Activated CD4-positive, alpha-beta T cell treated with anti-CD3 and anti-CD28 coated beads for 36 hours (primary cell): ENCODE data around the gene TICRR. TPM values are rescaled to one million over a fixed set of nuclear protein-coding genes. Genes with fewer than 3 reads are reported as not detected.
A peak's percentile ranks its signal among the peaks of the same experiment; 100 is the strongest.
"Not testable (repeated sequence)": the region's sequence is repeated elsewhere in the genome, so short reads cannot be mapped to it uniquely, and the experiment has no call there.

Experiments used
- ATAC-seq: fragments of 200-7000 bp; cut with Tn5 transposase; one replicate; pipeline ENCODE4 v1.10.0; 2021; ENCODE audit warnings: mild to moderate bottlenecking, moderate library complexity
- CTCF ChIA-PET: fragments of 350-600 bp; sonication (Branson Sonifier 250); formaldehyde crosslinking; loops from one replicate; lab custom pipeline; 2021; ENCODE audit warnings: antibody characterized with exemption; lab: Charles Lee
- POLR2A ChIA-PET: fragments of 350-600 bp; sonication (Branson Sonifier 250); formaldehyde crosslinking; loops from one replicate; lab custom pipeline; 2021; ENCODE audit warnings: antibody characterized with exemption, inconsistent platforms; lab: Charles Lee
- DNase-seq: peaks from one replicate; pipeline ENCODE4 v3.0.0-alpha.2; 2020
- H3K27ac Mint-ChIP-seq: one replicate; pipeline ENCODE4 v1.8.0; 2021; ENCODE audit warnings: mixed read lengths
- H3K27me3 Mint-ChIP-seq: one replicate; pipeline ENCODE4 v1.8.0; 2021; ENCODE audit warnings: mixed read lengths
- H3K36me3 Mint-ChIP-seq: one replicate; pipeline ENCODE4 v1.8.0; 2021; ENCODE audit warnings: low read depth, mixed read lengths
- H3K4me1 Mint-ChIP-seq: one replicate; pipeline ENCODE4 v1.8.0; 2021; ENCODE audit warnings: mixed read lengths
- H3K4me3 Mint-ChIP-seq: one replicate; pipeline ENCODE4 v1.8.0; 2021; ENCODE audit warnings: mild to moderate bottlenecking, moderate library complexity, mixed read lengths
- H3K9me3 Mint-ChIP-seq: one replicate; pipeline ENCODE4 v1.8.0; 2021; ENCODE audit warnings: low read depth, mixed read lengths
- intact Hi-C, 2 experiments: fragments of 100-400 bp; cut with DNase I in 1 of 2; cut with micrococcal nuclease in 1 of 2; formaldehyde crosslinking; loops; one replicate each; pipeline versions ENCODE4 v1.14.2 to v1.15.1; 2022 to 2024; cut with DNase I, micrococcal nuclease
- total RNA-seq, 2 experiments: library from RNA; stranded (reverse); gene quantifications; one replicate each; pipeline ENCODE4 v1.2.3, GENCODE V29; 2021

TICRR gene
- total RNA-seq, 2 experiments from 2014 or later: 25.7 to 28.9 TPM

DNA sequence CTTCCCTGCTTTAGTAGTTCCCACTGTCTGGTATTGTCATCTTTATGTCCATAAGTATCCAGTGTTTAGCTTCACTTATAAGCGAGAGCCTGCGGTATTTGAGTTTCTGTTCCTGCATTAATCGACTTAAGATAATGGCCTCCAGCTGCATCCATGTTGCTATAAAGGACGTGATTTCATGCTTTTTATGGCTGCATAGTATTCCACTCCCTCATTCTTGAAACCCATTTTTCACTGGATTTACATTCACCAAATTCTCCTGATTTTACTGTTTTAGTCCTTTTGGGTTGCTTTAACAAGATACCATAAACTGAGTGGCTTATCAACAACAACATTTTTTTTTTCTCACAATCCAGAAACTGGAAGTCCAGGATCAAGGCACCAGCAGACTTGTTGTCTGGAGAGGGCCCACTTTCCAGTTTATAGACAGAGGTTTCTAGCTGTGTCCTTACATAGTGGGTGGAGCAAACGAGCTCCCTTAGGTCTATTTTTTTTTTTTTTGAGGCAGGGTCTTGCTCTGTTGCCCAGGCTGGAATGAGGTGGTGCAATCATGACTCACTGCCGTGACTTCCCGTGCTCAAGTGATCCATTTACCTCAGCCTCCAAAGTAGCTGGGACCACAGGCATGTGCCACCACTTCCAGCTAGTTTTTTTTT, 6.1 kb upstream of the TICRR start:
- Mint-ChIP-seq H3K9me3 (no peaks in the 10 kb centered on the region), H3K27ac (no peak overlapping the region), H3K4me1 (no peaks in the 10 kb centered on the region), H3K4me3 (no peak overlapping the region), H3K27me3 (peaks cover 20% of the 10 kb centered on the region), H3K36me3 (no peaks in the 10 kb centered on the region)
- ATAC-seq (no peak), DNase-seq (no peak)
- intact Hi-C loops: no loop called here
- ChIA-PET POLR2A (interaction anchor here (0.7 kb wide), 1 partner anchor 86 kb away, joined by 3 read pairs; no protein-coding TSS in a partner anchor), CTCF (interaction anchor here (0.6 to 1.4 kb wide), 2 partner anchors 179 to 210 kb away, joined by 4 to 5 read pairs; no protein-coding TSS in a partner anchor)

DNA sequence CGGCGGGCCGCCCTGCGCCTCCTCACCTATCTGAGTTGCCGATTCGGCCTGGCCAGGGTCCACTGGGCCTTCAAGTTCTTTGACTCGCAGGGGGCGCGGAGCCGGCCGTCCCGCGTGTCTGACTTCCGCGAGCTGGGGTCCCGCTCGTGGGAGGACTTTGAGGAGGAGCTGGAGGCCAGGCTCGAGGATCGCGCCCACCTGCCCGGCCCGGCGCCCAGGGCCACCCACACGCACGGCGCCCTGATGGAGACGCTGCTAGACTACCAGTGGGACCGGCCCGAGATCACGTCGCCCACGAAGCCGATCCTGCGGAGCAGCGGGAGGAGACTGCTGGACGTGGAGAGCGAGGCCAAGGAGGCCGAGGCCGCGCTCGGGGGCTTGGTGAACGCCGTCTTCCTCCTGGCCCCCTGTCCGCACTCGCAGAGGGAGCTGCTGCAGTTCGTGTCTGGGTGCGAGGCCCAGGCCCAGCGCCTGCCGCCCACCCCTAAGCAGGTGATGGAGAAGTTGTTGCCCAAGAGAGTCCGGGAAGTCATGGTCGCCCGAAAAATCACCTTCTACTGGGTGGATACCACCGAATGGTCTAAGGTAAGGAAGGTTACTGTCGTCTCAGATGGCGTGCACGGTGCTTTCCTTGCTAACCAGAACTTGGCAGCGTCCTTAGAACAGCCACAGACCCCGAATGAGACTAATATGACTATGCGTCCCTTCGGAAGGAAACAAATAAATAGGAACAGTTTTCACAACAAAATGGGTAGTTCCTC, 567 bp downstream of the TICRR start:
- POLR2A ChIA-PET: interaction anchor here (1.1 kb wide), 1 partner anchor 25 kb away, joined by 3 read pairs; no protein-coding TSS in a partner anchor
- peaks cover 5% of the 10 kb centered on the region for H3K27me3 Mint-ChIP-seq
- peak overlapping the region; percentile 53 for H3K27ac Mint-ChIP-seq
- peak; percentile 52 for DNase-seq
- H3K9me3 Mint-ChIP-seq: no peaks in the 10 kb centered on the region
- no peak for ATAC-seq
- peaks cover 26% of the 10 kb centered on the region for H3K4me1 Mint-ChIP-seq
- peaks cover 41% of the 10 kb centered on the region for H3K36me3 Mint-ChIP-seq
- intact Hi-C loops: loop anchor here (1.0 to 10.0 kb wide), 12 partner anchors 114 to 1359 kb away; partner anchors contain the start of genes PEX11A (in 2 of the 2), WDR93 (in 2 of the 2), DET1 (in 1 of the 2) and FANCI (in 1 of the 2)
- CTCF ChIA-PET: interaction anchor here (0.6 to 1.1 kb wide), 4 partner anchors 133 to 301 kb away, joined by 3 read pairs; no protein-coding TSS in a partner anchor
- H3K4me3 Mint-ChIP-seq: peak overlapping the region; percentile 89

DNA sequence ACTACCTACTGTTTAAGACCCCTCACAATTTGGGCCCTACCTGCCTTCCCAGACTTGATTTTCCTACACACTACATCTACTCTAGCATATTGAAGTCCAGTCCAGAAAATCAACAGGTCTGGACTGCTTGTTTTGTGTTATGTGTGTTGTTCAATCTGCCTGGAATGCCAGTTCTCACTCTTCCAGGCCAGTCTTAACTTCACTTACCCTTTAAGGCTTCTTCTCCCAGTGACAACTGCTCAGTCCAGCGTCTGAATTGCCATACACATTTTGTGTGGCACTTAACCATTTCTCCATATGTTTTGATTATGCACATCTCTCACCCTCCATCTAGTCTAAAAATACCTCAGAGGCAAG, 1.1 kb downstream of the TICRR start:
- ChIA-PET CTCF (no interaction called here), POLR2A (no interaction called here)
- ATAC-seq (no peak), DNase-seq (no peak)
- peaks cover 5% of the 10 kb centered on the region for H3K27me3 Mint-ChIP-seq
- H3K27ac Mint-ChIP-seq: peak overlapping the region; percentile 53
- H3K4me1 Mint-ChIP-seq: peaks cover 29% of the 10 kb centered on the region
- no peaks in the 10 kb centered on the region for H3K9me3 Mint-ChIP-seq
- intact Hi-C loops: loop anchor here (10.0 kb wide), 5 partner anchors 118 to 1358 kb away; partner anchors contain the start of genes DET1 (in 1 of the 2), FANCI (in 1 of the 2), HDDC3 (in 1 of the 2) and MFGE8 (in 1 of the 2)
- H3K36me3 Mint-ChIP-seq: peaks cover 44% of the 10 kb centered on the region
- peak overlapping the region; percentile 89 for H3K4me3 Mint-ChIP-seq

DNA sequence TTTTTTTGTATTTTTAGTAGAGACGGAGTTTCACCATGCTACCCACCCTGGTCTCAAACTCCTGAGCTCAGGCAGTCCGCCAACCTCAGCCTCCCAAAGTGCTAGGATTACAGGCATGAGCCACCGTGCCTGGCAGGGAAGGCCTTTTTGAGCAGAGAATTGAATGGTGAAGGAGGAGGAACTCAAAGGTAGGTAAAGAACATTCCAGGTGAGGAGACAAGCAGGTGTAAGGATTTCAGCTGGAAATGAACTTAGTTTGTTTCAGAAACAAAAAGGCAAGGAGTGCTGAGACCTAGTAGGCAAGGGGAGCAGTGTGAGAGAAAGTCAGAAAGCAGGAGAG, 2.5 kb downstream of the TICRR start:
- DNase-seq (no peak), ATAC-seq (no peak)
- H3K9me3 Mint-ChIP-seq: no peaks in the 10 kb centered on the region
- H3K36me3 Mint-ChIP-seq: peaks cover 52% of the 10 kb centered on the region
- no peak overlapping the region for H3K27ac Mint-ChIP-seq
- ChIA-PET CTCF (interaction anchor here (0.6 kb wide), 1 partner anchor 202 kb away, joined by 3 read pairs; no protein-coding TSS in a partner anchor), POLR2A (no interaction called here)
- intact Hi-C loops: loop anchor here (10.0 kb wide), 5 partner anchors 117 to 1357 kb away; partner anchors contain the start of genes DET1 (in 1 of the 2), FANCI (in 1 of the 2), HDDC3 (in 1 of the 2) and MFGE8 (in 1 of the 2)
- H3K4me3 Mint-ChIP-seq: peak overlapping the region; percentile 89
- H3K4me1 Mint-ChIP-seq: peaks cover 31% of the 10 kb centered on the region
- no peaks in the 10 kb centered on the region for H3K27me3 Mint-ChIP-seq

DNA sequence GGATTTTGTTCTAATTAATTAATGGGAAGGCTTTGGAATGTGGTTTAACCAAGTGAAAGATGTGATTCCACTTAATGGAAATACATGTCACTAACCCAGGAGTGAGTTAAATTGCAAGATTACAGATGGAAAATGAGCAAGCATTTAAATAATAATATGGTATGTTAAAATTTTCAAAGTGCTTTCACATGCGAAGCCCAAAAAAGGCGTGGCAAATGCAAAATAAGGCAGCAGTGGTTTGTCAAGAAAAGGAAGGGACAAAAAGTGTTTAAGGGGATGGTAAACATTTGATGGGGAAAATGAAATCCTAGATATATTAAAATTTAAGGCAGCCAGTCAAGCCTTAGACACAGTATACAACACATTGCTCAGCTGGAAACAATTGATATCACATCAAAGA, 2.9 kb downstream of the TICRR start:
- POLR2A ChIA-PET: interaction anchor here (0.6 kb wide), 1 partner anchor 33 kb away, joined by 3 read pairs; no protein-coding TSS in a partner anchor
- H3K36me3 Mint-ChIP-seq: peaks cover 52% of the 10 kb centered on the region

DNA sequence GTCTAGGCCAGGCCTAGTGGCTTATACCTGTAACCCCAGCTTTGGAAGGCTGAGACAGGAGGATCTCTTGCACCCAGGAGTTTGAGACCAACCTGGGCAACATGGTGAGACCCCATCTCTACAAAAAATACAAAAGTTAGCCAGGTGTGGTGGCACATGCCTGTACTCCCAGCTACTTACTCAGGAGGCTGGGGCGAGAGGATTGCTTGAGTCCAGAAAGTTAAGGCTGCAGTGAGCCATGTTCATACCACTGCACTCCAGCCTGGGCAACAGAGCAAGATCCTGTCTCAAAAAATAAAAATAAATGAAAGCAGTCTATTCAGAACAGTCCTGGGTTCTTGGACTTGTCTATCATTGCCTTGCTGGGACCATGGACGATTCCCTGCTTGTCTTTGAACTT, 5.5 kb downstream of the TICRR start:
- CTCF ChIA-PET, ATAC-seq, POLR2A ChIA-PET, H3K27ac Mint-ChIP-seq, DNase-seq, H3K27me3 Mint-ChIP-seq, H3K9me3 Mint-ChIP-seq, H3K4me3 Mint-ChIP-seq, intact Hi-C loops: not testable (repeated sequence)
- H3K36me3 Mint-ChIP-seq: peaks cover 59% of the 10 kb centered on the region
- H3K4me1 Mint-ChIP-seq: peaks cover 27% of the 10 kb centered on the region

More for the DNA sequence above, 2.9 kb downstream of the TICRR start:
- ATAC-seq (no peak), DNase-seq (no peak)
- intact Hi-C loops: loop anchor here (10.0 kb wide), 5 partner anchors 117 to 1357 kb away; partner anchors contain the start of genes DET1 (in 1 of the 2), FANCI (in 1 of the 2), HDDC3 (in 1 of the 2) and MFGE8 (in 1 of the 2)
- no peak overlapping the region for H3K27ac Mint-ChIP-seq
- H3K4me3 Mint-ChIP-seq: peak overlapping the region; percentile 89
- CTCF ChIA-PET: interaction anchor here (0.6 kb wide), 1 partner anchor 203 kb away, joined by 3 read pairs; no protein-coding TSS in a partner anchor
- H3K4me1 Mint-ChIP-seq: peaks cover 31% of the 10 kb centered on the region
- H3K27me3 Mint-ChIP-seq: no peaks in the 10 kb centered on the region
- H3K9me3 Mint-ChIP-seq: no peaks in the 10 kb centered on the region

DNA sequence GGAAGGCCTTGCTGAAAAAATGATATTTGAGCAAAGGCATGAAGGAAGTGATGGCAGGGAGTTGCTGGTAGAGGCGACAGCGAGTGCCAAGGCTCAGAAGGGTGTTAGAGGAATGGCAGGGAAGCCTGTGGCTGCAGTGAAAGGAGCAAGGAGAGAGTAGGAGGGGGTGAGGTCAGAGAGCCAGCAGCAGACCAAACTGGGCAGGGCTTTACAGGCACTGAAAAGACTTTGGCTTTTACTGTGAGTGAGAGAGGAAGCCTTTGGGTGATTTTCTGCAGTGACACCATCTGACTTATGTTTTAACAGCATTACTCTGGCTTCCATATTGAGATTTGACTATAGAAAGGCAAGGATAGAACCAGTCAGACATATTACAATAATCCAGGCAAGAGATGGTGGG, 11.4 kb downstream of the TICRR start:
- no peaks in the 10 kb centered on the region for H3K27me3 Mint-ChIP-seq
- POLR2A ChIA-PET: no interaction called here
- H3K4me1 Mint-ChIP-seq: no peaks in the 10 kb centered on the region
- no peak for ATAC-seq
- H3K27ac Mint-ChIP-seq: no peak overlapping the region
- intact Hi-C loops: no loop called here
- CTCF ChIA-PET: no interaction called here
- no peak overlapping the region for H3K4me3 Mint-ChIP-seq
- H3K36me3 Mint-ChIP-seq: peaks cover 27% of the 10 kb centered on the region
- H3K9me3 Mint-ChIP-seq: no peaks in the 10 kb centered on the region
- DNase-seq: no peak

DNA sequence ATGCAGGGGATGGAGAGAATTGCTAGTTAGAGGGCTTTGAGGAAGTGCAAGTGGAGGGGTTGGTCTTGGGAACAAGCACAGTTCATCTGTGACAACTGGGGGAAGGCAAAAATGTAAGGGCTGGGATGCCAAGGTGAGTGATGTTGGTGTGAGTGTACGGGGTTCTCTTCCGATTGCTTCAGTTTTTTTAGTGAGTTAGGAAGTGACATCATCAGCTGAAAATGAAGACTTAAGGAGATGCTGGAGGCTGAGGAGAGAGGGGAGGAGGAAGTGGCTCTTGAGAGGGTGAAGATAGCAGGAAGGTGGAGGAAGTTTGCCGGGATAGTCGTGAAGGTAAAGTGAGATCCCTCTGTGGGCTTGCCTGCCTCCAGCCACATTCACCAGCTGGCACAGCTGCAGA, 12.7 kb downstream of the TICRR start:
- Mint-ChIP-seq H3K36me3 (peaks cover 31% of the 10 kb centered on the region), H3K27me3 (no peaks in the 10 kb centered on the region), H3K4me1 (no peaks in the 10 kb centered on the region), H3K4me3 (no peak overlapping the region), H3K27ac (no peak overlapping the region), H3K9me3 (no peaks in the 10 kb centered on the region)
- CTCF ChIA-PET: no interaction called here
- POLR2A ChIA-PET: no interaction called here
- intact Hi-C loops: no loop called here
- no peak for ATAC-seq
- no peak for DNase-seq

DNA sequence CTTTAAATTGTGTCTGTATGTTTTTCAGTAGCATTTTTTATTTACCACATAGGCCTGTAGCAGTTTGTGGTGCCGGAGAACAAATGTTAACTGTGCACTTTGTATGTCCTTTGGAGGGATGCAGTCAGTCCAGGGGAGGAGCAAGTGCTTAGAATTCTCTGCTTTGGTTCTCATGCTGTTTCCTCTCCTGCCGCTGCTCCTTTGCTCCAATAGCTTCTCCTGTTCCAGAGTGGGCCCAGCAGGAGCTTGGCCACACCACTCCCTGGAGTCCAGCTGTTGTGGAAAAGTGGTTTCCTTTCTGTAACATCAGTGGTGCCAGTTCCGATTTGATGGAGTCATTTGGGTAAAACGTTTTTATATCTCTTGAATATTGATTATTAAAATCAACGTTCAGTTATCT, 16.6 kb downstream of the TICRR start:
- DNase-seq: no peak
- ChIA-PET CTCF (no interaction called here), POLR2A (no interaction called here)
- no peak for ATAC-seq
- peaks cover 40% of the 10 kb centered on the region for H3K36me3 Mint-ChIP-seq
- H3K4me3 Mint-ChIP-seq: no peak overlapping the region
- intact Hi-C loops: no loop called here
- H3K27me3 Mint-ChIP-seq: no peaks in the 10 kb centered on the region
- no peaks in the 10 kb centered on the region for H3K4me1 Mint-ChIP-seq
- H3K9me3 Mint-ChIP-seq: no peaks in the 10 kb centered on the region
- no peak overlapping the region for H3K27ac Mint-ChIP-seq

DNA sequence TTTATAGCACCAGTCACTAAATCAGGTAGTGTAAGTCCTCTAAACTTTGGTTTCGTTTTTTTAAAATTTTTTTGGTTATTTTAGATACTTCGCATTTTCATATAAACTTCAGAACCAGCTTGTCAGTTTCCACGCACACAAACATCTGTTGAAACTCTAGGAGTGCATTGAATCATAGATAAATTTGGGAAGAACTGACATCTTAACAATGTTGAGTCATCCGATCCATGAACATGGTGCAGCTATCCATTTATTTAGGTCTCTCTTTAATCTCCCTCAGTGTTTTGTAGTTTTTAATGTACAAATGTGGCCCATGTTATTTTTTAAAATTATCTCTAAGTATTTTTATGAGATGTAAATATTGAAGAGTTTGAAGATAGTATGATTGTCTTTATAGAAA, 17.7 kb downstream of the TICRR start:
- ATAC-seq: no peak
- CTCF ChIA-PET: no interaction called here
- Mint-ChIP-seq H3K4me3 (no peak overlapping the region), H3K36me3 (peaks cover 49% of the 10 kb centered on the region), H3K27ac (no peak overlapping the region), H3K9me3 (no peaks in the 10 kb centered on the region), H3K27me3 (no peaks in the 10 kb centered on the region), H3K4me1 (no peaks in the 10 kb centered on the region)
- no peak for DNase-seq
- intact Hi-C loops: no loop called here
- POLR2A ChIA-PET: no interaction called here

DNA sequence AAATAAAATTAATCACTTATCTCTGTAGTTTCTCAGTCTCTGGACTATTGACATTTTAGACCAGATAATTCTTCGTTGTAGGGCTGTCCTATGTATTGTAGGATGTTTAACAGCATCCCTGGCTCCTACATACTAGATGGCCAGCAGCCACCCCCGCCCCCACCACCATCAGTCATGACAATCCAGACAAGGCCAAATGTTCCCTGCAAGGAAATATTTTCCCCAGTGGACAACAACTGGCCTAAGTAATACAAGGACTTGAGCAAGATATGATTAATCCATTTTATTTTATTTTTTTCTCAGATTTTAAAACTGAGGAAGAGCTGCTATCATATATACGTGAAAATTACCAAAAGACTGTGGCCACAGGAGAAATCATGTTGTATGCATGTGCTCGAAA, 23.8 kb downstream of the TICRR start:
- intact Hi-C loops: no loop called here
- ChIA-PET CTCF (no interaction called here), POLR2A (no interaction called here)
- ATAC-seq (no peak), DNase-seq (no peak)
- Mint-ChIP-seq H3K27ac (no peak overlapping the region), H3K27me3 (no peaks in the 10 kb centered on the region), H3K36me3 (peaks cover 59% of the 10 kb centered on the region), H3K4me1 (no peaks in the 10 kb centered on the region), H3K4me3 (no peak overlapping the region), H3K9me3 (no peaks in the 10 kb centered on the region)
